H1 (cell line): Measurements from ENCODE around the gene TPSB2. TPM values are rescaled to one million over a fixed set of nuclear protein-coding genes. Genes with fewer than 3 reads are reported as not detected.

Experiments used
- CTCF ChIA-PET: fragments of 300-600 bp; sonication (Branson Sonifier 250); formaldehyde crosslinking; loops from one replicate; lab custom pipeline; 2021; ENCODE audit not compliant: partially characterized antibody; lab: Charles Lee
- POLR2A ChIA-PET: fragments of 300-600 bp; sonication (Branson Sonifier 250); formaldehyde crosslinking; loops from one replicate; lab custom pipeline; 2021; ENCODE audit warnings: inconsistent platforms; ENCODE audit not compliant: partially characterized antibody; lab: Charles Lee
- DNase-seq, 2 experiments: peaks; one replicate each; pipeline versions ENCODE4 v3.0.0 to v3.0.0-alpha.2; 2010 to 2022; ENCODE audit warnings: low spot score in 2 of 2, low read depth in 1 of 2, mixed read lengths in 1 of 2
- FAIRE-seq: peaks from 2 replicates; lab custom pipeline; 2011; peaks lifted over from hg19 to GRCh38; lab: Jason Lieb, UNC
- H2AFZ ChIP-seq: 2 replicates; pipeline ENCODE4 v1.8.1; 2012; ENCODE audit warnings: low read length, inconsistent platforms
- H2AK5ac ChIP-seq: 2 replicates; pipeline ENCODE4 v1.6.1; 2013; ENCODE audit warnings: low read depth, low read length
- H2BK120ac ChIP-seq: replicated peaks from 2 replicates; pipeline ENCODE3; 2013; ENCODE audit warnings: low read depth, low read length, inconsistent platforms
- H2BK12ac ChIP-seq: 2 replicates; pipeline ENCODE4 v1.6.1; 2013; ENCODE audit warnings: low read depth, low read length
- H2BK15ac ChIP-seq: 2 replicates; pipeline ENCODE4 v1.6.1; 2013; ENCODE audit warnings: low read length
- H2BK20ac ChIP-seq: 2 replicates; pipeline ENCODE4 v1.6.1; 2013; ENCODE audit warnings: low read length
- H2BK5ac ChIP-seq: 2 replicates; pipeline ENCODE4 v1.6.1; 2013; ENCODE audit warnings: low read depth, low read length
- H3K14ac ChIP-seq: 2 replicates; pipeline ENCODE4 v1.6.1; 2013; ENCODE audit warnings: inconsistent platforms; ENCODE audit not compliant: insufficient read length
- H3K18ac ChIP-seq: 2 replicates; pipeline ENCODE4 v1.6.1; 2013; ENCODE audit warnings: low read length; ENCODE audit errors: extremely low read depth
- H3K23ac ChIP-seq: 2 replicates; pipeline ENCODE4 v1.6.1; 2013; ENCODE audit warnings: inconsistent platforms; ENCODE audit not compliant: insufficient read length
- H3K23me2 ChIP-seq: 2 replicates; pipeline ENCODE4 v1.6.1; 2013; ENCODE audit warnings: low read depth, low read length
- H3K27ac ChIP-seq: 2 replicates; pipeline ENCODE4 v1.6.1; 2011; ENCODE audit warnings: low read depth, low read length, inconsistent platforms
- H3K27me3 ChIP-seq, 4 experiments: replicated peaks in 1 of 4; 1 replicate in 1 of 4; 2 replicates in 3 of 4; pipeline versions ENCODE4 v1.6.1 to v1.8.1; 2011 to 2013; ENCODE audit warnings: low read length in 3 of 4, mild to moderate bottlenecking in 3 of 4, inconsistent platforms in 2 of 4, mixed read lengths in 2 of 4, moderate library complexity in 1 of 4; ENCODE audit not compliant: control insufficient read depth in 3 of 4, insufficient read depth in 3 of 4; ENCODE audit errors: extremely low read depth in 1 of 4
- H3K36me3 ChIP-seq, 4 experiments: 2 replicates each; pipeline versions ENCODE4 v1.6.1 to v1.8.1; 2011 to 2013; ENCODE audit warnings: mild to moderate bottlenecking in 4 of 4, low read length in 3 of 4, moderate library complexity in 2 of 4, control low read depth in 1 of 4, inconsistent platforms in 1 of 4; ENCODE audit not compliant: insufficient read depth in 4 of 4, control insufficient read depth in 2 of 4
- H3K4ac ChIP-seq: replicated peaks from 2 replicates; pipeline ENCODE3; 2013; ENCODE audit warnings: low read length, low read depth, mixed read lengths, inconsistent platforms; ENCODE audit not compliant: insufficient read length
- H3K4me1 ChIP-seq, 4 experiments: replicated peaks in 1 of 4; 1 replicate in 1 of 4; 2 replicates in 3 of 4; pipeline versions ENCODE4 v1.6.1 to v1.8.1; 2011 to 2013; ENCODE audit warnings: low read length in 3 of 4, inconsistent platforms in 2 of 4, mixed read lengths in 1 of 4; ENCODE audit not compliant: insufficient read depth in 4 of 4, control insufficient read depth in 3 of 4
- H3K4me2 ChIP-seq, 2 experiments: 2 replicates each; pipeline versions ENCODE4 v1.6.1 to v1.8.1; 2011 to 2013; ENCODE audit warnings: low read depth in 2 of 2, low read length in 2 of 2, control low read depth in 1 of 2, inconsistent platforms in 1 of 2, mild to moderate bottlenecking in 1 of 2; ENCODE audit not compliant: insufficient read depth in 1 of 2
- H3K4me3 ChIP-seq, 4 experiments: fragments of 200-600, 300-600 bp in 1 of 4; sonication (generic), shearing (Covaris generic), sonication (Bioruptor Twin) in 1 of 4; 2 replicates each; pipeline versions ENCODE4 v1.5.1 to v1.8.1; 2011 to 2016; ENCODE audit warnings: low read length in 4 of 4, low read depth in 3 of 4, control low read depth in 2 of 4, inconsistent platforms in 2 of 4, mild to moderate bottlenecking in 2 of 4, mixed read lengths in 1 of 4, moderate library complexity in 1 of 4; ENCODE audit not compliant: insufficient read depth in 2 of 4; ENCODE audit errors: extremely low read depth in 1 of 4
- H3K56ac ChIP-seq: replicated peaks from 2 replicates; pipeline ENCODE3; 2013; ENCODE audit warnings: low read depth, mild to moderate bottlenecking, mixed read lengths, low read length, inconsistent platforms; ENCODE audit not compliant: insufficient read length
- H3K79me1 ChIP-seq: 2 replicates; pipeline ENCODE4 v1.6.1; 2013; ENCODE audit warnings: low read depth, low read length, control low read depth
- H3K79me2 ChIP-seq, 2 experiments: 2 replicates each; pipeline versions ENCODE4 v1.6.1 to v1.8.1; 2012 to 2013; ENCODE audit warnings: low read length in 2 of 2, mild to moderate bottlenecking in 2 of 2, inconsistent platforms in 1 of 2; ENCODE audit not compliant: insufficient read depth in 2 of 2, control insufficient read depth in 1 of 2
- H3K9ac ChIP-seq, 4 experiments: replicated peaks in 1 of 4; 1 replicate in 1 of 4; 2 replicates in 3 of 4; pipeline versions ENCODE4 v1.6.1 to v1.8.1; 2011 to 2013; ENCODE audit warnings: low read depth in 3 of 4, low read length in 3 of 4, control low read depth in 2 of 4, mild to moderate bottlenecking in 2 of 4, moderate library complexity in 2 of 4, inconsistent platforms in 1 of 4; ENCODE audit errors: extremely low read depth in 1 of 4
- H3K9me3 ChIP-seq, 2 experiments: 2 replicates each; pipeline versions ENCODE4 v1.6.1 to v1.8.1; 2012 to 2013; ENCODE audit warnings: mild to moderate bottlenecking in 2 of 2, moderate library complexity in 2 of 2, control low read depth in 1 of 2, inconsistent platforms in 1 of 2, low read depth in 1 of 2, low read length in 1 of 2, mixed read lengths in 1 of 2; ENCODE audit not compliant: insufficient read depth in 2 of 2
- H4K20me1 ChIP-seq, 2 experiments: replicated peaks in 1 of 2; 2 replicates each; pipeline versions ENCODE3 to v1.8.1; 2011 to 2013; ENCODE audit warnings: inconsistent platforms in 2 of 2, low read length in 2 of 2, mild to moderate bottlenecking in 1 of 2; ENCODE audit not compliant: insufficient read depth in 2 of 2, control insufficient read depth in 1 of 2
- H4K5ac ChIP-seq: 2 replicates; pipeline ENCODE4 v1.6.1; 2013; ENCODE audit warnings: low read length, low read depth, mixed read lengths, inconsistent platforms; ENCODE audit not compliant: insufficient read length
- H4K8ac ChIP-seq: 2 replicates; pipeline ENCODE4 v1.8.0; 2013; ENCODE audit warnings: mild to moderate bottlenecking, moderate library complexity, low read length, inconsistent platforms; ENCODE audit not compliant: insufficient read depth; ENCODE audit errors: extremely low read depth
- H4K91ac ChIP-seq: replicated peaks from 2 replicates; pipeline ENCODE3; 2013; ENCODE audit warnings: low read length, mixed read lengths, inconsistent platforms; ENCODE audit not compliant: insufficient read length
- BCL11A ChIP-seq, 2 experiments: IDR thresholded peaks; one replicate each; pipeline ENCODE4 v1.6.1; 2011; ENCODE audit warnings: low read depth in 2 of 2, low read length in 2 of 2, mild to moderate bottlenecking in 2 of 2
- PHF8 ChIP-seq: fragments of 200-600 bp; sonication (generic); conservative IDR thresholded peaks from 2 replicates; pipeline ENCODE4 v1.7.1; 2012; ENCODE audit warnings: low read depth, mild to moderate bottlenecking, inconsistent platforms, low read length, moderate library complexity
- RAD21 ChIP-seq, 2 experiments: IDR thresholded peaks in 1 of 2; conservative IDR thresholded peaks in 1 of 2; 2 replicates each; pipeline ENCODE4 v1.6.1; 2011; ENCODE audit warnings: low read depth in 2 of 2, low read length in 2 of 2, improper control_type of control experiment in 1 of 2, inconsistent platforms in 1 of 2, mild to moderate bottlenecking in 1 of 2, moderate library complexity in 1 of 2
- SIN3A ChIP-seq, 2 experiments: IDR thresholded peaks in 1 of 2; conservative IDR thresholded peaks in 1 of 2; 2 replicates each; pipeline ENCODE4 v1.6.1; 2011 to 2012; ENCODE audit warnings: low read length in 2 of 2, improper control_type of control experiment in 1 of 2, low read depth in 1 of 2, mild to moderate bottlenecking in 1 of 2
- WGBS, 2 experiments: shearing (Covaris generic) in 1 of 2; methylation state at CpG; one replicate each; pipeline versions ENCODE4 v1.1.6 to v1.1.7; 2013 to 2015; ENCODE audit warnings: low lambda C conversion rate in 2 of 2, mixed read lengths in 2 of 2, inconsistent platforms in 1 of 2, low coverage in 1 of 2, missing lambda C conversion rate in 1 of 2; ENCODE audit not compliant: insufficient replicate concordance in 2 of 2, insufficient coverage in 1 of 2, insufficient read length in 1 of 2; ENCODE audit errors: extremely low coverage in 1 of 2, missing lambda C conversion rate in 1 of 2; 5-methylcytosine and 5-hydroxymethylcytosine counted together
- polyA plus RNA-seq, 7 experiments: library from polyadenylated mRNA; depleted of rRNA in 3 of 7; stranded (reverse) in 5 of 7; unstranded in 2 of 7; fragments of >200 nt in 5 of 7; fragments of 200-250 nt in 2 of 7; gene quantifications; 1 replicate in 5 of 7; 2 replicates in 1 of 7; 4 replicates in 1 of 7; pipeline versions ENCODE4 v1.2.1 to v1.2.3, GENCODE V29; 2011 to 2013; ENCODE audit warnings: missing spikeins in 2 of 7, mixed read lengths in 2 of 7
- total RNA-seq: library from RNA; stranded (reverse); fragmentation: NEBNext Ultra II Directional; extraction: Animal tissue kit (Norgen Biotek cat#: 25700); gene quantifications from 2 replicates; pipeline ENCODE4 v1.2.1, GENCODE V29; 2021

Gene TPSB2
- total and polyA plus RNA-seq, 2 of the 8 experiments (the other 6 are each of a cell fraction or from before 2014, with no cell fraction given): 0.08 TPM; not detected in 1

DNA sequence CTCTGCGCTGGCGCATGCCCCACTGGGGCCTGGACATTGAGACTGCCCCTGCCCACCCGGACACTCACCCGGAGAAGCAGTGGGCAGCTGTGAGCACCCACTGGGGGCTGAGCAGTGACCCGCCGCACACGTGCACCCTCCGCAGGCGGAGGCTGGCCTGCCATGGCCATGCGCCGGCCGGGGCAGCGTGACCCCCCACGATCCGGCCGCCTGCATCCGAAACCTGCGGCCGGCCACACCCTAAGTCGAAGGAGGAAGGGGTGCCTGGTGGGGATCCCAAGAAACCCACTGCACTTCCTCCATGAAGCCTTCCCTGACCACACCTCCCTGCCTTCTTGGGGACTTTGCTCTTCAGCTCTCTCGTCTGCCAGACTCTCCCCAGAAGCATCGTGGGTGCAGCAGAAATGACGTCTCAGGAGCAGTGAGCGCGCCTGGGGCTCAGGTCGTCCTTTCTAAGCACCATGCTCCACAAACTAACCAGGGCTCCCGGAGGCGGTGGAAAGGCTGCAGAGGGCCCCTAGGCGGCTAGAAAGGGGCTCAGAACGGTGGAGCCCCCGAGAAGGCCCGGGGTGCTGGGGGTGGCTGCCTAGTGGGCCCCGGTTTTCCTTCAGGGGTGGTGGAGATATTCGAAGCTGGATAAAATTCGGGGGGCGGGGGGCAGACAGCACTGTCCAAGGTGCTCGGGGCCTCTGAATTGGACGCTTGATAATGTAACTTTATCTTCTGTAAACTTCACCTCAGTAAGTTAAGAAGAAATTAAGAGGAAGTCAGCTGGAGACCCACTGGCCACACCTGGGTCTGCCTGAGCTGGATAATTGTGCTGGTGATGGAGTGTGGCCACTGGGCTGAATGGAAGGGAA, 6.4 kb downstream of the TPSB2 start:
- H2AK5ac ChIP-seq: no peak overlapping the region
- no peak overlapping the region for H3K56ac ChIP-seq
- H2AFZ ChIP-seq: no peak overlapping the region
- H3K18ac ChIP-seq: no peak overlapping the region
- H3K9me3 ChIP-seq: no peaks in the 10 kb centered on the region
- H2BK120ac ChIP-seq: no peak overlapping the region
- no peaks in the 10 kb centered on the region; a peak in 1 of 7 replicates for H3K4me1 ChIP-seq
- H3K23ac ChIP-seq: no peak overlapping the region
- no peaks in the 10 kb centered on the region for H3K23me2 ChIP-seq
- TF ChIP-seq PHF8 (no peak), RAD21 (IDR thresholded peaks at IDR 0.05 in 1 of 2, conservative IDR thresholded peaks at IDR 0.05 in 1 of 2; ENCODE audit: low read depth in 2 of 2, low read length in 2 of 2) (no peak), SIN3A (conservative IDR thresholded peaks at IDR 0.05 in 1 of 2, IDR thresholded peaks at IDR 0.05 in 1 of 2; ENCODE audit: low read depth in 1 of 2, low read length in 2 of 2) (no peak), BCL11A (IDR thresholded peaks at IDR 0.05; ENCODE audit: low read depth in 2 of 2, low read length in 2 of 2) (no peak)
- no peak overlapping the region for H2BK20ac ChIP-seq
- DNase-seq: no peak
- peaks cover 0 to 18% (median 2%) of the 10 kb centered on the region in 4 experiments; a peak in 4 of 8 replicates for H3K36me3 ChIP-seq
- ChIA-PET POLR2A (interaction anchor here (1.2 kb wide), 1 partner anchor 15 kb away, joined by 4 read pairs; no protein-coding TSS in a partner anchor), CTCF (interaction anchor here (0.8 to 1.5 kb wide), 6 partner anchors 30 to 482 kb away, joined by 3 to 4 read pairs (median 3); no protein-coding TSS in a partner anchor)
- H4K5ac ChIP-seq: no peak overlapping the region
- peaks cover 0 to 2% (median under 1%) of the 10 kb centered on the region in 4 experiments; a peak in 1 of 7 replicates for H3K27me3 ChIP-seq
- 88% methylated on average over 26 of the region's 38 CpGs; no CpG with 5 or more reads in 1 of the 2 experiments for WGBS, 2 experiments
- H4K20me1 ChIP-seq: peaks cover 0 to 7% of the 10 kb centered on the region in 2 experiments
- H3K4ac ChIP-seq: no peak overlapping the region
- H4K91ac ChIP-seq: no peak overlapping the region
- no peak overlapping the region for H3K27ac ChIP-seq
- H2BK15ac ChIP-seq: no peak overlapping the region
- no peak overlapping the region for H2BK5ac ChIP-seq
- no peak overlapping the region for H3K9ac ChIP-seq
- H3K79me2 ChIP-seq: no peaks in the 10 kb centered on the region
- no peak overlapping the region for H3K4me3 ChIP-seq
- no peak overlapping the region for H3K4me2 ChIP-seq
- H3K79me1 ChIP-seq: no peaks in the 10 kb centered on the region
- no peak for FAIRE-seq
- H3K14ac ChIP-seq: no peak overlapping the region
- H4K8ac ChIP-seq: no peak overlapping the region
- H2BK12ac ChIP-seq: no peak overlapping the region
